TTC549 (cell line): ENCODE data around the gene HOXA11.

Source experiments
- FAIRE-seq: peaks from 2 replicates; lab custom pipeline; 2012; peaks lifted over from hg19 to GRCh38; lab: Jason Lieb, UNC

HOXA11 gene

GRCh38 chr7:27185013-27185853 lies at the start of gene HOXA11:
Gene HOXA11 (minus strand): TSS chr7:27185232. CDS start chr7:27185144, 88 bp downstream.
- no peak for FAIRE-seq

DNA sequence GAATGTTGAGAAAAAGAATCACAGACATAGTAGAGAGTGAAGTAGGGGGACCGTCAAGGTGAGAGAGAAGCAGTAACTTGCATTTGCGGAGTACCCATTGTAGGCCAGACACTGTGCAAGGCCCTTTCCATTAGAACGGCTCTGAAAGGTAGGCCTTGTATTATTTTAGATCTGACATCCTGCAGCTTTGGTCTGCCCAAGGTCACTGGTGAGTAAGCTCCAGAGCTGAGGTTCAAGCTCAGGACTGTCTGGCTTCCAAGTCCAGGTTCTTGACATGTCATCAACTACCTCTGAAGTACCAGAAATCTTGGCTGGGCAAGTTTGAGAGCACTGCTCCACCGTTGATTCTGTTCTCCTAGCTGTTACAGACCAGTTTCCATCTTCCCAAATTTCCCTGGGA lies 44.4 kb upstream of the HOXA11 start:
- no peak for FAIRE-seq

DNA sequence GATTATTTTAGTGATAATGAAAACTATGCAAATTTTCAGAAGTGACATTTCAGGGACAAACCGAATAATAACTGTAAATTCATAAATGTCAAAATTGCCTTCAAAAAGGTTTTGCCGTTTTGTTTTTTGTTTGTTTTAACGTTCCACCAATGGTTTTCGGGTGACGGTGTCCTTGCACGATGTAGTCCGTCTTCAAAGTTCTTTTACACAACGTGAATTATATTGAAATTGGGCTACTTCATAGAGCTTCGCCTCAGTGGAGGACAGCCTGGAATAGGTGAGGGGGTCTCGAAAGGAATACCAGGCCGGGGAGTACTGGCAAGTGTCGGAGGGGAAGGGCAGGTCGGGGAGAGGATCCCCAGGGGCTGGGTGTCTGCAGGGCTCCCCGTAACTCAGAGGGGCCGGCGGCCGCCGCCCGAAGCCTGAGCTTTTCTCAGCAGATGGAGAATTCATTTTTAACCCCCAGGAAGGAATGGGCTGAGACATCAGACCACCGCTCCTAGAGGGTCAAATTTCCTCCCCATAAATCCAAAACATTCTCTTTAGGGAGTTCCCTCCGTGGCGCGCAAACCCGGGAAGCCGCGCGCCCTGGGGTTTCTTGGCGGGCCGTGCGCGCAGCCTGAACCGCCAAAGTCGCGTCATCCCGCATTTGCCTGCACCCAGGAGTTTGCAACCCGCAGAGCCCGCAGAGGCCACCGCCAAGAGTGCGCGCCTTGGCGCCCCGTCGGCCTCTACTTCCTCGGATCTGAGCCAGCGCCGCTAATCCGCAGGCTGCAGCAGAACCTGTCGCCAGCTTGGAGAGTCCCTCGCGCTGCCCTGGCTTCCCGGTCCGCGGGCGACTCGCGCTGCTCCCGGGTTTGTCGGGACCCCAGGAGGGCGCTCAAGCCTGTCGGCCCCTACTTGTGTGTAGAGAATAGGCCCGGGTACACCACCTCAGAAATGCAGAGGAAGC lies 40.2 kb upstream of the HOXA11 start:
- no peak for FAIRE-seq

DNA sequence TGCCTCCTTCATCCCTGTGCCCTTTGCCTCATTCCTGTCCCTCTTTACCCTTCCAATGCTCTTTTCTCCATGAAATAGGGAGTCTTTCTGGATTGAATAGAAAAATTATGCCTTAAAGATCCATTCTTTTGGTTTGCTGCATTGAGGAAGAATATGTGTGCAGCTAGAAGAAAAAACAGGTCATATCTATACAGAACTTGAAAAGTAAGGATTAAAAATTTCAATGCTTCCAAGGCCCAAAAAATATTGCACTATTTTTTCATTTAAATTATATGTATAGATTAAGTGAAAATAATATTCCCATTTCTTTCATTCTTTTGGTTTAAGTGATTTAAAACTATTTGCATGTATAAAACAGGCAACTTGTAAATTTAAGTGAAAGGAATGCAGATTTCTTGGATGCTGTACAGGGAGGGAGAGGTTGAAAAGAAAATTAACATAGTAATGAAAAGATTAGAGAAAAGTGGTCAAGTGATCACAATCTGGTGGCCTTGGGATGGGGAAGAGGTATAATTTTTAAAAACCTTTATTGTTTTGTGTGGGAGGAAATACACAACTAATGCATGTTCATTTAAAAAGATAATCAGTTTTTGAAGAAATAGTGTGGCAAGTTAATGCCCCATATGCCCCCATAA lies 39.0 kb upstream of the HOXA11 start:
- FAIRE-seq = no peak

GRCh38 chr7:27221201-27221797 lies 36.3 kb upstream of the HOXA11 start:
- no peak for FAIRE-seq

DNA sequence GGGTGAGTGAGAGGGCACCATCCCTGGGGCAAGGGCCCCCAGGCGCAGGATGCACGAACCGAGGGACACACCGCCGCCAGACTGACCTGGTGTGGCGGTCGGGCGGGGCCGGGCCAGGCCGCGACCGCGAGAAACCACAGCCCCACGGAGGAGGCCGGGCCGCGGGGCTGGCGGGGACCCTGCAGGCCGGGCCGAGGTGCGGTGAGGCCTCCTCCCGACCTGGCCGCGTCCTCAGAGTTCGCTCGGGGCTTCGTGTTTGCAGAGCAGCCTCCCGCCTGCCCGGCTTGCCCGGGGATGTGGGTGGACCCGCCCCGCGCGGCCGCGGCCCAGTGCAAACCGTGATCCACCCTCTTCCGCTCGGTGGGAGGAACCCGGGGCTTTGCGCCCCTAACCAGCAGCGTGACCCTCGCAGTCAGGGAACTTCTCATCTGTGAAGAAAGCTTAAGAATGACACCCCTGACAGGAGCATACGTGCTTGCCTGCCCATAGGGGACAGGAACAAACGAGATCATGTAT lies 35.5 kb upstream of the HOXA11 start:
- no peak for FAIRE-seq

DNA sequence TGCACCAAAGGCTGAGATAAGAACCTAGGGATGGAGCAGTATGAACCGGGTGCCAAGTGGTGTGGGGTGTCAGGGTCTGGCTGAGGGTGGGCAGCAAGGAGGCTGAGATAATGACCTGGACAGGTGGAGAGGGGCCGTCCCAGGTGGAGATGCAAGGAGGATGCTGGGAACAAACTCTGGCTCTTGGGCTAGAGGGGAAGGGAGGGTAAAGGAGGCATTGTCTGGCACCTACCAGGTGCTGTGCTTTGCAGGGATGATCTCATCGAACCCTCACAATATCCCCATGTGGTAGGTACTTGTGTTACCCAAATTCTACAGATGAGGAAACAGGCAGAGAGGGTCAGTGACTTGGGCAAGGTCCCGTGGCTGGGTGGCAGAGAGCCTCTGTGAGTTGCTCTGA lies 34.8 kb upstream of the HOXA11 start:
- FAIRE-seq = no peak

GRCh38 chr7:27217951-27218350 lies 32.9 kb upstream of the HOXA11 start:
- FAIRE-seq = no peak

- no peak for FAIRE-seq
Measured at GRCh38 chr7:27215356-27215755, 30.3 kb upstream of the HOXA11 start.

DNA sequence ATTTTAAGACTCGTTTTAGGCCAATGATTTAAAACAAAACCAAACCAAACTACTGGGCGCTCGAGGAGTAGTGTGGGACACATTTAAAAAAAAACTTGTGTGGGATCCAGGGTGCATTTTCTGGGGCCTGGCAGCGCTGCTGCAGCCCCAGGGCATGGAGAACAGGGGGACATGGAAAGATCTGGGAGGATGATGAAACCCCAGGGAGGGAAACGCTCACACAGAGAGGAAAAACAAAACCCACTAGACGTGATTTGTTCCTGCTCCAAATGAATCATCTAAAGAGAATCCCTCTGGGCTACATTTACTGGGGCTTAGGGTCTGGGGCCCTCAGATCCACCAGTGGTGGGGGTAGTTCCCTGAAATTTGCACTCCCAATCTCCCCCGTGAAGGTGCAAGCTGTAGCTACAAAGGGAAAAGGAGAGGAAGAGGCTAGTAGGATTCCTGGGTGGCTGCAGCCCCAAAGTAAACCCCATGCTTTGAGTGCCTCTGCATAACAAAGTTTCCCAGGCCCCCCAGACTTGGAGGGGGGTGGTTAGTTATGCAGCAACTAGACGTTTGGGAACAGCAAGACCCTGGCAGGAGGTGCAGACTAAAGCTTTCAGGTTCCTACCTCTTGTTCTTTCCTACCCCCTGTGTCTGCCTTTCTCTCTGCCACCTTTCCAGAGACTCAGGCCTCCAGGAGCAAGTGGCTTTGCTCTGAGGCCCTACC lies 29.4 kb upstream of the HOXA11 start:
- no peak for FAIRE-seq

GRCh38 chr7:27213433-27214238 lies 28.6 kb upstream of the HOXA11 start:
- no peak for FAIRE-seq

GRCh38 chr7:27212497-27213432 lies 27.7 kb upstream of the HOXA11 start:
- no peak for FAIRE-seq

DNA sequence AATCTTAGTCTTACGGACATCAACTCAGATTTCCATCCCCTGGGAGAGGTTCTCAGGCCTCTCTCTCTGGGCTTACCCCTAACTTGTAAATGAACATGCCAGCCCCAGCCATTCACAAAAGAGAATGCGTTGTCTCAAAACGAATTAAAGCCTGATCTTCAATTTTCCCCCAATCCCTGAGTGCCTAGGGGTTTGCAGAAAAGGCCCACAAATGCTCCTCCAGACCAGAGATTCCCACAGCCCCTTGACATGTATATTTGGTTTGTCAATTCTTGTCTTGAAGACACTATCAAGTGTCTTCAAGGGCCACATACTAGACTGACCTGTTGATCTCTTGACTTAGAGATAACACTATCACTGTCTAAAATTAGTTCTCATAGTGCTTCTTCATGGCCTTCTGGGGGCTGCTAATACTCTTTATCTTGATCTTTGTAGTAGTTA lies 26.8 kb upstream of the HOXA11 start:
- FAIRE-seq = no peak

DNA sequence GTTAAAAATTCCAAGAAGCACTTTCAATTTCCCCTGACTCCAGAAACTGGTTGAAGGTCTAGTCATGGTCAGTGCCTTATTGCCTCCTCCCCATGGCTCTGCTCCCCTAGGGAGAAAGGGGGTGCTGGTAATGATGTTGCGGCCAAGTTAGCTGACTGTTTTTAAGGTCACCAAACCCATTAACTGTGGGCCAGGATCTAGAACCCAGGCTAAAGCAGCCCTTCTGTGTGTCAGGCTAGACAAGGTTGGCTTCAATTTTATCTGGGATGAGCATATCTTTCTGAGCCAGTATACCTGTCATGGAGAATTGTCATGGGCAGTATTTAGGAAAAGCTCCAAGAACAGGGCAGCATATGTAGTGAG lies 26.0 kb upstream of the HOXA11 start:
- no peak for FAIRE-seq

- FAIRE-seq = no peak
Measured at GRCh38 chr7:27210441-27211083, 25.5 kb upstream of the HOXA11 start.

DNA sequence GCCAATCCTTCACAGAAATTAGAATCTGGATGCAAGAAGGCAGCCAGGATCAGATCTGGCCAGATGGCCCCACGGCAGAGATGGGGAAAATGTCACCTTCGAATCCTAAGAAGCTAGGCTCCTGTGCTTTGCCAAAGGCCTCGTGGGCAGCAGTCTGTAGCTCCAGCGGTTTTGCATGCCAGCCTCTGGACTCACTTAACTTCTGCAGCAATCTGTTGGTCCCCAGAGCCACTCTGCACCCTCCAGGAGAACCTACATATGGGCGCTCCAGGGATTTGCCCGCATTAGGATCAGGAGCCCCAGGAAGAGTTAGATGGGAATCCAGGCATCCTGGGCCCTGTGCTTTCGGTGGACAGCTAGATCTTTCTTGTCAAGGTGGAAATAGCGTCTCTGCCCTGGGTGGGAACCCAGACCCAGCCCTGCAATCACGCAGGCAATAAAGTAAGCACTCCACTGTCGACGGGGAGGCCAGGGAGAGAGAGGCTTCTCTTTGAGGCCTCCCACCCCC lies 25.0 kb upstream of the HOXA11 start:
- FAIRE-seq = no peak

DNA sequence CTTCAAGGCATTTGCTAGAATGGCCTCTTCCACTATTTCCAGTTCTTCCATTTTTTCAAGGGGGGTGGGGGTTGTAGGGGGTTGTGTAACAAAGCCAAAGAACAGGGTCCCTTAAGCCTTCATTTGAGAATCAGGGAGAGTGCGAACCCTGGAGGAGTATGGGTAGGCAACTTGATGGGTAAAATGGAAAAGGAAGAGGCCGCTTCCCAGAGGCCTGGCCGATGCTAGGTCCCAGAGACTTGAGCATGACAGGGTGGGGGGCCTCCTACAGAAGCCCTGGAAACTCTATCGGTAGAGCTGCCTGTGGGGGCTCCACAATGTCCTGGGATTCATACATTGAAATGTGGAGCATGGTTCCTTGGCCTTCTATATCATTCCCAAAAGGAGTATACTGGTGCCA lies 24.0 kb upstream of the HOXA11 start:
- no peak for FAIRE-seq

- FAIRE-seq = no peak
Measured at GRCh38 chr7:27207348-27207985, 22.4 kb upstream of the HOXA11 start.
